Measurements from ENCODE around the gene SGMS1. TPM values are rescaled to one million over a fixed set of nuclear protein-coding genes. Genes with fewer than 3 reads are reported as not detected.
"Not testable (repeated sequence)": the region's sequence is repeated elsewhere in the genome, so short reads cannot be mapped to it uniquely, and the experiment has no call there.

Gene SGMS1
- total RNA-seq, 1 experiment from 2014 or later: 31.8 TPM

DNA sequence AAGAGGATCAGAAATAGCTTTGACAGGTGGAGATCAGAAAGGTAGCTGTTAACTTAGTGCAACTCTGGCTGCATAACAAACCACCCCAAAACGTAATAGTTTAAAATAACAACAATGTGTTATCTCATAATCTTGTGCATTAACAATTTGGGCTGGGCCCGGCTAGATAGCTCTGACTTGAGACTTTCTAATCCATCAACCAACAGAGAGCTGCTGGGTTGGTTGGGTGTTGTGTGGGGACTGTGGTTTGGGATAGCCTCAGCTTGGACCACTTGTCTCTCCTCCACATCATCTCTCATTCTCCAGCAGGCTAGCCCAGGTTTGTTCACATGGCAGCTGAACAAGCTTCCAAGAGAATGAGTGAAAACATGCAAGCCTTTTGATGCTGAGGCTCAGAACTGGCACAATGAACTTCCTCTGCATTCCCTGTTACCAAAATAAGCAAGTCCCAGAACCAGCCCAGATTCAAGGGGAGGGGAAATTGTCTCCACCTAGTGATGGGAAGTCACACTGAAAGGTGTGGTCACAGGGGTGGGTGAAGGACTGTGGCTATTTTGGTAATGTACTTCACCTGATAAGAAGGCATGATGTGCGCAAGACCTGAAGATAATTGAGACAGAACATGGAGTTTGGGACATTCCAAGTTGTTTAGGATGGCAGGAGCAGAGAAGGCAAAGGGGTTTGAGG lies 352.0 kb downstream of the SGMS1 start:
- DNase-seq (ENCODE audit: low read depth): no peak

DNA sequence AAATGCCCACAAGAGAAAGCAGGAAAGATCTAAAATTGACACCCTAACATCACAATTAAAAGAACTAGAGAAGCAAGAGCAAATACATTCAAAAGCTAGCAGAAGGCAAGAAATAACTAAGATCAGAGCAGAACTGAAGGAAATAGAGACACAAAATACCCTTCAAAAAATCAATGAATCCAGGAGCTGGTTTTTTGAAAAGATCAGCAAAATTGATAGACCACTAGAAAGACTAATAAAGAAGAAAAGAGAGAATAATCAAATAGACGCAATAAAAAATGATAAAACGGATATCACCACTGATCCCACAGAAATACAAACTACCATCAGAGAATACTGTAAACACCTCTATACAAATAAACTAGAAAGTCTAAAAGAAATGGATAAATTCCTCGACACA lies 355.9 kb downstream of the SGMS1 start:
- not testable (repeated sequence) for DNase-seq (ENCODE audit: low read depth)

DNA sequence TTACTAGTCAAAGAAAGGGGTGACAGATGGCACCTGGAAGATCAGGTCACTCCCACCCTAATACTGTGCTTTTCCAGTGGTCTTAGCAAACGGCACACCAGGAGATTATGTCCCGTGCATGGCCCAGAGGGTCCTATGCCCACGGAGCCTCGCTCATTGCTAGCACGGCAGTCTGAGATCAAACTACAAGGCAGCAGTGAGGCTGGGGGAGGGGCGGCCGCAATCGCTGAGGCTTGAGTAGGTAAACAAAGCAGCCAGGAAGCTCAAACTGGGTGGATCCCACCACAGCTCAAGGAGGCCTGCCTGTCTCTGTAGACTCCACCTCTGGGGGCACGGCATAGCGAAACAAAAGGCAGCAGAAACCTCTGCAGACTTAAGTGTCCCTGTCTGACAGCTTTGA lies 361.1 kb downstream of the SGMS1 start:
- not testable (repeated sequence) for DNase-seq (ENCODE audit: low read depth)

DNA sequence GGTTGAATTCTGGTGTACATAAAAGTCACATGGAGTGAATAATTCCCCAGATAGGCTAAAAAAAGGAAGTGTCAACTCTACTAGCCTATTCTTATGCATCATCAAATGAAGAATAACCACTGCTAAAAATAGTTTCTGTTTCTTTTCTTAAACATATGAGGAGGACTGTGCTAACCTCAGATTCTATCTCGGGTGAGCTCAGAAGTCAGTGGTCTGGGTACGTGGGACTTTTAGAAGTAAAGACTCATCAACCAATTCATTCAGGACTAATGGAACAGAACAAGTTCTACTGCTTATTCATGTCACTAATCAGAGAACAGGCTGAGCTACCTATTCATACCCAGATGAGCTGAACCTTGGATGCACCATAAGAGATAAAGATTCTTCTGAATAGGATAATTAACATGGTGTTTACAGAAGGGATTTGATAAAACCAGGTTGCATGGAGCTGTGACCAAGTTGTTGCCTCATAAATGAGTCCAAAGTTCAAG lies 362.9 kb downstream of the SGMS1 start:
- DNase-seq (ENCODE audit: low read depth): peak; percentile 35

Other genes starting within 250 kb of the SGMS1 start
- 3.2 and 6.6 TPM in 2 replicates for gene ASAH2B, start 116.0 kb upstream of the SGMS1 start, total RNA-seq (2014; rRNA removed; shearing (Covaris generic))